ENCODE measurements around the gene IREB2.
"Not testable (repeated sequence)": the region's sequence is repeated elsewhere in the genome, so short reads cannot be mapped to it uniquely, and the experiment has no call there.

IREB2 gene

GRCh38 chr15:78437762-78438618 is at the start of gene IREB2:
TSS of gene IREB2 (plus strand) at chr15:78438216. CDS start at chr15:78438338, 122 bp downstream.
- DNase-seq = peak; percentile 94

- DNase-seq = no peak
Measured at GRCh38 chr15:78388865-78389264, 49.2 kb upstream of the IREB2 start.

GRCh38 chr15:78389322-78389721 is 48.7 kb upstream of the IREB2 start:
- no peak for DNase-seq

GRCh38 chr15:78389738-78390137 is 48.3 kb upstream of the IREB2 start:
- no peak for DNase-seq

- no peak for DNase-seq
Measured at GRCh38 chr15:78390242-78390641, 47.8 kb upstream of the IREB2 start.

GRCh38 chr15:78390826-78391225 is 47.2 kb upstream of the IREB2 start:
- DNase-seq = no peak

GRCh38 chr15:78391781-78392180 is 46.2 kb upstream of the IREB2 start:
- no peak for DNase-seq

GRCh38 chr15:78392430-78392829 is 45.6 kb upstream of the IREB2 start:
- DNase-seq = no peak

- DNase-seq = no peak
Measured at GRCh38 chr15:78393137-78393536, 44.9 kb upstream of the IREB2 start.

- DNase-seq = no peak
Measured at GRCh38 chr15:78394026-78394425, 44.0 kb upstream of the IREB2 start.

GRCh38 chr15:78394981-78395616 is 42.9 kb upstream of the IREB2 start:
- no peak for DNase-seq

- no peak for DNase-seq
Measured at GRCh38 chr15:78396186-78396814, 41.7 kb upstream of the IREB2 start.

- no peak for DNase-seq
Measured at GRCh38 chr15:78396976-78397375, 41.0 kb upstream of the IREB2 start.

- no peak for DNase-seq
Measured at GRCh38 chr15:78397382-78397781, 40.6 kb upstream of the IREB2 start.

- DNase-seq = no peak
Measured at GRCh38 chr15:78398076-78398825, 39.8 kb upstream of the IREB2 start.

GRCh38 chr15:78399091-78399490 is 38.9 kb upstream of the IREB2 start:
- DNase-seq = no peak

GRCh38 chr15:78402061-78402610 is 35.9 kb upstream of the IREB2 start:
- no peak for DNase-seq

GRCh38 chr15:78404125-78404524 is 33.9 kb upstream of the IREB2 start:
- DNase-seq = no peak

GRCh38 chr15:78404796-78405195 is 33.2 kb upstream of the IREB2 start:
- not testable (repeated sequence) for DNase-seq

GRCh38 chr15:78405336-78405924 is 32.6 kb upstream of the IREB2 start:
- no peak for DNase-seq

GRCh38 chr15:78406016-78406585 is 31.9 kb upstream of the IREB2 start:
- no peak for DNase-seq
